HG02571 (cell line): Measurements from ENCODE around the gene COMMD4.
"Not testable (repeated sequence)": the region's sequence is repeated elsewhere in the genome, so short reads cannot be mapped to it uniquely, and the experiment has no call there.

Experiments
- ATAC-seq: cut with Tn5 transposase; IDR thresholded peaks from one replicate; pipeline ENCODE4 v1.9.1; 2021; ENCODE audit warnings: mild to moderate bottlenecking, moderate library complexity; ENCODE audit not compliant: unreplicated experiment

Gene COMMD4

DNA sequence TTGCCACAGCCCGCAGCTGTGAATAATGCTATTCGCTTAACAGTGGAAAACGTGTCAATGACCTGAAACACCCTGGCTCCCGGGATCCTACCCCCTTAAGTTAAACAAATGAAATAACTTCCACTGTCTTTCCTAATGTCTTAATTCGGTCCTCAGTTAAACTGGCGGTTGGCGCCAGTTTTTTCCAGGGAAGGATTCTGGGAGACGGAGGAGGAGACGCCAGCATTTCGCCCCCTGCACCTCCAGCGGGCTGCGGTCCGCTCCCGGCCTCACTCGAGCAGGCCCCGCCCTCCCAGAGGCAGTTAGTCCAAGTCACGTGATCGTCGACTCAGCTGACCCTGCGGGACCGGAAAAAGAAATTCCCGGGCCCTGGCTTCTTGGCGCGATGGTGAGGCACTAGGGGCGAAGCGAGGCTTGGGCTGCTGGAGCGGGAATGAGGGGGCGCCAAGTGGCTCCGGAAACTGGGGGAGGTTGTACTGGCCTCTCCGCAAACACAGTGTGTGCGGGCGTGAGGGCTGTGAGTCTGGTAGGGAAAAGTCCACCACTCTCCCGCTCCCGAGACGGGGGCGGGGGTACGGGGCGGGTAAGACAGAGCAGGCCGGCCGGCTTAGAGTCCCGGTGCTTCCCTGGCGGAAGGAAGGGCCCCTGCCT lies at the start of gene COMMD4:
TSS of gene COMMD4 (plus strand) at position 359 of the 651 bp plus-strand sequence. CDS start at position 386, 27 bp downstream.
- ATAC-seq, result peak; percentile 61

DNA sequence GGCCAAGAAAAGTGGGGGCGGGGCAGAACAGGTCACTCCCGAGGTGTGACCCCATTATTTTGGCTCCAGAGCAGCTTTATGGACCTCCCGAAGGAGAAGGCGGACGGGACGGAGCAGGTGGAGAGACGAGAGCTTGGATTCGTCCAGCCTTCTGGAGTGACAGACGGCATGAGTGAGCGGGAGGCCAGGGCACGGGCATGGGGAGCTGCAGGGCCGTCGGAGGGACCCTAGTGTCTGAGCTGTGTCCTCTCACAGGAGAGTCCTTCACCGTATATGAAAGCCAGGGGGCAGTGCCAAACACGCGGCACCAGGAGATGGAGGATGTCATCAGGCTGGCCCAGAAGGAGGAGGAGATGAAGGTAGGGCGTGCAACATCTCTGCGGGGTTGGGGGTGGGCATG lies 42.2 kb upstream of the COMMD4 start:
- ATAC-seq, result not testable (repeated sequence)

- not testable (repeated sequence) for ATAC-seq
Observed at GRCh38 chr15:75298541-75299310, 37.1 kb upstream of the COMMD4 start.

- not testable (repeated sequence) for ATAC-seq
Observed at GRCh38 chr15:75299311-75299688, 36.6 kb upstream of the COMMD4 start.

DNA sequence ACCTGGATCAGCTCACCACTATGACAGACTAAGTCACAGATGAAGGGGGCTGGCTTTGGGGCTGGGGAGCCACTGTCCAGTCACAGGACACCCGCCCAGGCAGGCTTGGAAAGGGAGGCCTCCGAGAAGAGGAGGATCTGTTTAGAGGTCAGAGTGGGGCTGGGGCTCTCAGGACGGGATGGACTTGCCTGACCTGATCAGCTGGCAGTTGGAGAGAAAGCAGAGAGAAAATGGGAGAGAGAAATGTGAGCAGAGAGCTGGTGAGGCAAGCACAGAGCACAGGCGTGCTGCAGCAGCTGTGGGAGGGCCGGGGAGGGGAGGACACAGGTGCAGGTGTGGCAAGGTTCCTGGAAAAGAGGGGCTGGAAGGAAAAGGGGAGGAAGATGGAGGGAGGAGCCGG lies 35.8 kb upstream of the COMMD4 start:
- ATAC-seq, result not testable (repeated sequence)

GRCh38 chr15:75302318-75302717 lies 33.5 kb upstream of the COMMD4 start:
- no peak for ATAC-seq

DNA sequence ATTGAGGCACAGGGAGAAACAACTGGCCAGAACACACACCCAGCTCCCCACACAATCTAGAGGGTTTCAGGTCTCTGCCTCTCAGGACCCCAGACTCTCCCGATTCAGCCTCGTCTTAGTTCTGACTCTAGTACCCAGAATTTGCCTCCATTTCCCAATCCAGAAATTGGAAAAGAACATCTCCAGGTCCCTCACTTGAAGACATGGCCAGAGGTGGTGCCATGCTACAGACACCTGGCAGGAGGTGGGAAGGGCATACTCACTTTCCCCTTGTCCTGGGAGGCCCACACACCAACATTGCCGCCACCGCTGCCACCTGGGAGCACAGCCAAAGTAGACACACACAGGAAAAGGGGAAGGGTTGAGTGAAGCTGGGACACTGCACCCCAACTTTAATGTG lies 33.1 kb upstream of the COMMD4 start:
- not testable (repeated sequence) for ATAC-seq

GRCh38 chr15:75306188-75306587 lies 29.7 kb upstream of the COMMD4 start:
- no peak for ATAC-seq

DNA sequence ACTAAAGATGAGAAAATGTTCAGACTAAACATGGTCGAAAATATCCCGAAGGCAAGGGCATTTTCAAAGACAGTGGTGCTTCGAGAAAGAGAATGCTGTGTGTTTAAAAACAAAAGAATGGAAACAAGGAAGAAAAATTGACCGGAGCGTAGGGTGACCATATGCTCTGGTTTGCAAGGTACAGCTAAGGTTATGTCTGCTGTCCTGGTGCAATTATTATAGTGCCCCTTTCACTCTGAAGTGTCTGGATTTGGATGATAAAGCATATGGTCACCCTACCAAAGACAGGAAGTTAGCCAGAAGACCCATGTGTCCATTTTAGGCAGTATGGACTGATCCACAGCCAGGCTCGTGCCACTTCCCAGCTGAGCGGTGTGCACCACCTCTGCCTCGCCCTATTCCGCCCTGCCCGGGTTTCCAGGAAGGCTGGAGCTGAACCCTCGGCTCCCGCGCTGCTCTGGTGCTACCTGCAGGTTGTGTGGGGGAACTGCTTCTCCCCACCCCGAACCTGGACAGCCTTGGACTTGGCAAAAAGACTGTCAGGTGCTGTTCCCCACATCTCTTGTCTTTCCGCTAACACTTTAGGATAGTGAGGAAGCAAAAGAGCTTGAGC lies 28.0 kb upstream of the COMMD4 start:
- ATAC-seq, result no peak

- ATAC-seq, result no peak
Observed at GRCh38 chr15:75309711-75310110, 26.2 kb upstream of the COMMD4 start.

DNA sequence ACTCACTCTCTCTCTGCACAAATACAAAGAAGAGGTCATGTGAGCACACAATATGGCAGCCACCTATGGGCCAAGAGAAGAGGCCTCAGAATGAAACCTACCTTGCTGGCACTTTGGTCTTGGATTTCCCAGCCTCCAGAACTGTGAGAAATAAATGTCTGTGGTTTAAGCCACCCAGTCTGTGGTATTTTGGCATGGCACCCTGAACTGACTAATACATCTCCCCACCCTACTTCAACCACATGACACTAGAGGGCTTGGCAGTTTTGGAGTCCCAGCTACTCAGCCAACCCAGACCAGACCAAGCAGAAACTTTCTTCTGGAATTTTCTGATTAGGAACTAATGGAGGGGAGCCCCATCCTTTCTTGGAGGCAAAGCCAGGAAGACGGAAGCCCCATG lies 23.3 kb upstream of the COMMD4 start:
- not testable (repeated sequence) for ATAC-seq

GRCh38 chr15:75313116-75313845 lies 22.6 kb upstream of the COMMD4 start:
- ATAC-seq, result no peak

DNA sequence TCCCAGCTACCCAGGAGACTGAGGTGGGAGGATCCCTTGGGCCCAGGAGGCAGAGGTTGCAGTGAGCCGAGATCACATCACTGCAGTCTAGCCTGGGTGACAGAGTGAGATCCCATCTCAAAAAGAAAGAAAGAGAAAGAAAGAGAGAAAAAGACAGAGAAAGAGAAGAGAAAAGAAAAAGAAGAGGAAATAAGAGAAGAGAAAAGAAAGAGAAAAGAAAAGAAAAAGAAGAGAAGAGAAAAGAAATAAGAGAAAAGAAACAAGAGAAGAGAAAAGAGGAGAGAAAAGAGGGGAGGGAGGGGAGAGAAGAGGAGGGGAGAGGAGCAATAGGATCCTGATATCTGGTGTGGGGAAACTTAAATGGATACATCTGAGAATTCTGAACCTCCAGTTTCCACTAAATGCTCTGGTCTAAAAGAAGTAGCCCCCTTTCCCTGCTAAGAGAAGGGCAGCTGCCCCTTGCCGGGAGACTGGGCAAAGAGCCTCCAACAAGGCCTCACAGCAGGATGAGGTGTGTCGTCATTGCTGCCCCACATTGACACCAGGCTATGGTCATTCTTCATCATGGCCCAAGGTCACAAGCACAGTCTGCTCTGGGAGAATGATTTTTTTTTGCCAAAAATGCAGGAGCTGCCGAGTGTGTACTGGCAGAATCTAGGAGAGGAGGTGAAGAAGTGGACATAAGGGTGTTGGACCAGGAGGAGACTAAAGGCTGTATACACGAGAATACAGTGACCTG lies 21.1 kb upstream of the COMMD4 start:
- ATAC-seq, result no peak

DNA sequence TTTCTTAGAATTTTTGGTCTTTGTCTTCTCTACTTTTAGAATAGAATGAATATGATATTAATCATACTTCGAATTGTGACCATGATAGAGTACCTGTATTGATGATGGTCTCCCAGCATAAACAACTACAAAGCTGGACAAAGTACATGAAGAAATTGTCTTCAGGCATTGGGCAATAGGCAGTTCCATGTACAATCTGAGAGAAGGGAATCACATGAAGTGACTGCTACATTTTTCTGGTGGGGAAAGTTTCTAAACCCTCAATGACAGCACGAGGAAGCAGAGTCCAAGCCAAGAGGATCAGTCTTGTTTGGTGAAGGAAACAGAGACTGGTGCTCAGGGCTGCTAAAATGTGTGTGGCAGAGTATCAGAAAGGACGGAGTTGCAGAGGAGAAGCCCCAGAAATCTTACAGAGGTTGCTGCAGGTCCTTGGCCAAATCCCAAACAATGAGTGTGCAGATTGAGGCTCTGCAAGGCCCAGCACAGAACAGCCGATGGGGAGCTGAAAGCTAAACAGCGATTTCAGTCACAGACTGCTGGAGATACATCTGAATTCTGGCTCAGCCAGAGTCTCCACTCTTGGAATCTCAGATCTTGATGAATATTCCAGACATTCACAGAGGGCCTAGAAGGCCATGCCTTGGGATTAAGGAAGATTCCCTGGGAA lies 16.5 kb upstream of the COMMD4 start:
- not testable (repeated sequence) for ATAC-seq

DNA sequence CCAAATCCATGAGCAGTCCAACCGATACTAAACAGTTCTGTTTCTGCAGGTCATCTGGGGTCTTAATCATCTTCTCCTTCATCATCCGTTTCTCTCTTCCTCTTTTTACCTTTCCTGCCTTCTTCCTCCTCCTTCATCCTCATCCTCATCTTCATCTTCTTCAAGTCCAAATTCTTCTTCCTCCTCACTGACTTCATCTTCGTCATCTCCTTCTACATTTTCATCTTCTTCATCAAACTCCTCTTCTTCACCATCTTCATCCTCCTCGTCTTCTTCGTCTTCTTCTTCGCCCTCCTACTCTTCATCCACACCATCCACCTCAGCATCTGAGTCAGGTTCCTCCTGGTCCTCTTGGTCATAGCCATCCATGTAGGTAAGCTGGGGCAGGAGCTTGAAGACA lies 14.2 kb upstream of the COMMD4 start:
- ATAC-seq, result no peak

GRCh38 chr15:75325922-75326321 lies 9.9 kb upstream of the COMMD4 start:
- no peak for ATAC-seq

DNA sequence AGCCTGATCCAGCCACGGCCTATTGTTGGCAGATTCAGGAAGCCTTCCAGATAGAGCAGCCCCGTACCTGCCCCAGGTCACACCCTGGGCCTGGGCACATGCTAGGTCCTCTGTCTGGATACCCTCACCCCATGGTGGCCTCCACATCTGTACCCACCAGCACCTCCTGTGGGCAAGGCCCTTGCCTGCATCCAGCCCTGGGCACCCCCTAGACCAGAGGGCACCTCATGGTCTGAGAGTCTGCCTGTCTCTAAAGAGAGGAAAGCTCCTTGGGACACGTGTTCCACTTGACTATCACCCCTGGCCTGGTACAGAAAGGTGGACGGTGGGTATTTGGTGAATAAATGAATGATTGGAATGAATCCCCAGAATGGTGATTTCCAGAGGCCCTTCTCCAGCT lies 8.9 kb upstream of the COMMD4 start:
- no peak for ATAC-seq

DNA sequence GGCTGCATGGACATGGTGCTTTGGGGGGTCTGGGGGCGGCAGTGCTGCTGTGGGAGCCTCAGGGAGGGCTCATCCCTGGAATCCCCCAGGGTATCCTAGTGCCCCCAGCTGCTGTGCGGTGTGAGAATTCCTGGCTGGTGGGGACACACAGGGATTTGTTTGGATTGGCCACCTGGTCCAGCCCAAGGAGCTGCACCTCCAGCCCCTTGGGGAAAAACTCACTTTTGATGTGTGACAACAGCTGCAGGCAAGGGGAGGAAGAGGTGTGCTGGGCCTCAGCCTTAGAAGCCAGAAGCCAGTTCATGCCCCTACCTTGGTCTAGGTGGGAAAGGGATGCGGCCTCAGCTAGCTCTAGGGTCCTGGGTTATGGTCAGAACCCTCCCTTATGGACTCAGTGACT lies 8.4 kb upstream of the COMMD4 start:
- ATAC-seq, result no peak

GRCh38 chr15:75328493-75329314 lies 7.2 kb upstream of the COMMD4 start:
- no peak for ATAC-seq
